Endothelial cell of umbilical vein (primary cell): ENCODE measurements around the gene TIMM17B. TPM values are rescaled to one million over a fixed set of nuclear protein-coding genes. Genes with fewer than 3 reads are reported as not detected.

Experiments used
- BruUV-seq: library from RNA; stranded (reverse); fragments of 400-500 nt; replicated peaks from 2 replicates; lab custom pipeline; 2021; lab: Mats Ljungman, UMichigan
- CTCF ChIA-PET: fragments of 300-600, 350-600 bp; sonication (Branson Sonifier 250); formaldehyde crosslinking; loops from one replicate; lab custom pipeline; 2021; ENCODE audit warnings: antibody characterized with exemption, inconsistent platforms; lab: Charles Lee
- POLR2A ChIA-PET: fragments of 300-600, 350-600 bp; sonication (Branson Sonifier 250); formaldehyde crosslinking; loops from one replicate; lab custom pipeline; 2021; ENCODE audit warnings: antibody characterized with exemption, inconsistent platforms; lab: Charles Lee
- DNase-seq: peaks from one replicate; pipeline ENCODE4 v3.0.0-alpha.2; 2011; ENCODE audit warnings: low read depth, low spot score
- FAIRE-seq: peaks from 2 replicates; lab custom pipeline; 2011; peaks lifted over from hg19 to GRCh38; lab: Jason Lieb, UNC
- H2AFZ ChIP-seq: 2 replicates; pipeline ENCODE4 v1.6.0; 2012; ENCODE audit warnings: low read depth, low read length, control low read depth, inconsistent platforms
- H3K27ac ChIP-seq: 2 replicates; pipeline ENCODE4 v1.5.1; 2011; ENCODE audit warnings: low read depth, mild to moderate bottlenecking, control low read depth, low read length, moderate library complexity; ENCODE audit not compliant: insufficient read depth
- H3K27me3 ChIP-seq, 2 experiments: 2 replicates each; pipeline versions ENCODE4 v1.6.0 to v1.6.1; 2011; ENCODE audit warnings: low read length in 2 of 2, mixed read lengths in 1 of 2; ENCODE audit not compliant: control insufficient read depth in 2 of 2, insufficient read depth in 2 of 2
- H3K36me3 ChIP-seq, 2 experiments: 2 replicates in 1 of 2; 3 replicates in 1 of 2; pipeline ENCODE4 v1.5.1; 2011; ENCODE audit warnings: low read length in 2 of 2, mild to moderate bottlenecking in 1 of 2, moderate library complexity in 1 of 2; ENCODE audit not compliant: control insufficient read depth in 2 of 2, insufficient read depth in 2 of 2; ENCODE audit errors: extremely low read depth in 1 of 2
- H3K4me1 ChIP-seq: 3 replicates; pipeline ENCODE4 v1.5.1; 2011; ENCODE audit warnings: mild to moderate bottlenecking, low read length; ENCODE audit not compliant: control insufficient read depth, insufficient read depth; ENCODE audit errors: extremely low read depth
- H3K4me2 ChIP-seq: 2 replicates; pipeline ENCODE4 v1.6.1; 2011; ENCODE audit warnings: low read length, control low read depth, mixed read lengths; ENCODE audit not compliant: insufficient read depth
- H3K4me3 ChIP-seq, 3 experiments: fragments of 200-600 bp in 1 of 3; sonication (generic), shearing (Covaris generic) in 1 of 3; replicated peaks in 1 of 3; 2 replicates each; pipeline ENCODE4 v1.5.1; 2011 to 2016; ENCODE audit warnings: control low read depth in 3 of 3, low read length in 3 of 3, mild to moderate bottlenecking in 2 of 3, inconsistent platforms in 1 of 3, low read depth in 1 of 3, moderate library complexity in 1 of 3; ENCODE audit not compliant: insufficient read depth in 1 of 3
- H3K79me2 ChIP-seq: 2 replicates; pipeline ENCODE4 v1.6.0; 2012; ENCODE audit warnings: low read length, inconsistent platforms; ENCODE audit not compliant: control insufficient read depth, insufficient read depth
- H3K9ac ChIP-seq: replicated peaks from 2 replicates; pipeline ENCODE3; 2011; ENCODE audit warnings: low read length, control low read depth; ENCODE audit not compliant: insufficient read depth; ENCODE audit errors: extremely low read depth
- H3K9me1 ChIP-seq: replicated peaks from 3 replicates; pipeline ENCODE4 v1.6.0; 2011; ENCODE audit warnings: mild to moderate bottlenecking, low read length; ENCODE audit not compliant: control insufficient read depth, insufficient read depth; ENCODE audit errors: extremely low read depth
- H3K9me3 ChIP-seq: replicated peaks from 2 replicates; pipeline ENCODE4 v1.5.1; 2012; ENCODE audit warnings: low read length, inconsistent platforms; ENCODE audit not compliant: control insufficient read depth, insufficient read depth
- H4K20me1 ChIP-seq: replicated peaks from 2 replicates; pipeline ENCODE3; 2011; ENCODE audit warnings: mild to moderate bottlenecking, low read length; ENCODE audit not compliant: control insufficient read depth, insufficient read depth; ENCODE audit errors: extremely low read depth
- EZH2 ChIP-seq: IDR thresholded peaks from 2 replicates; pipeline ENCODE4 v1.6.1; 2012; ENCODE audit warnings: borderline replicate concordance, low read depth, mild to moderate bottlenecking, moderate library complexity, low read length, inconsistent platforms; ENCODE audit not compliant: severe bottlenecking
- FOS ChIP-seq: IDR thresholded peaks from 2 replicates; pipeline ENCODE4 v1.6.1; 2011; ENCODE audit warnings: mild to moderate bottlenecking, low read length, moderate library complexity, borderline replicate concordance; ENCODE audit not compliant: insufficient read depth
- GATA2 ChIP-seq: IDR thresholded peaks from 2 replicates; pipeline ENCODE4 v1.7.0; 2011; ENCODE audit warnings: low read depth, mild to moderate bottlenecking, moderate library complexity, mixed read lengths, low read length; ENCODE audit not compliant: insufficient read length, insufficient read depth
- JUN ChIP-seq: IDR thresholded peaks from 2 replicates; pipeline ENCODE4 v1.6.1; 2011; ENCODE audit warnings: borderline replicate concordance, low read depth; ENCODE audit not compliant: insufficient read length, insufficient read depth
- MYC ChIP-seq: IDR thresholded peaks from one replicate; pipeline ENCODE4 v1.6.1; 2011; ENCODE audit warnings: mild to moderate bottlenecking, low read depth, low read length
- POLR2A ChIP-seq: IDR thresholded peaks from 2 replicates; pipeline ENCODE4 v1.6.1; 2012; ENCODE audit warnings: low read depth, mild to moderate bottlenecking, control low read depth, low read length
- POLR2AphosphoS5 ChIP-seq: IDR thresholded peaks from 2 replicates; pipeline ENCODE4 v1.6.1; 2012; ENCODE audit warnings: low read depth, mild to moderate bottlenecking, control low read depth, low read length, moderate library complexity; ENCODE audit not compliant: insufficient read depth
- dilution Hi-C: fragments of 300-500 bp; cut with MboI; formaldehyde crosslinking; loops from one replicate; pipeline ENCODE4 v1.15.0; 2019; ENCODE audit warnings: low sequenced_read_pairs; ENCODE audit not compliant: extremely low pct_ligation_motif_present
- intact Hi-C: fragments of 100-400 bp; cut with micrococcal nuclease; formaldehyde crosslinking; loops from one replicate; pipeline ENCODE4 v1.10.0; 2022
- polyA plus RNA-seq, 4 experiments: library from polyadenylated mRNA; depleted of rRNA in 3 of 4; stranded (reverse) in 3 of 4; unstranded in 1 of 4; fragments of >200 nt; gene quantifications; 2 replicates each; pipeline versions ENCODE4 v1.2.1 to v1.2.3, GENCODE V29; 2011 to 2012; ENCODE audit warnings: missing spikeins in 1 of 4
- total RNA-seq: library from RNA; stranded (reverse); gene quantifications from 2 replicates; pipeline ENCODE4 v1.2.3, GENCODE V29; 2021
- TF ChIP-seq, protein P1 (sequence below), 2 donors: IDR thresholded peaks; 1 replicate in 1 of 2; 2 replicates in 1 of 2; pipeline ENCODE4 v1.5.1; 2011; ENCODE audit warnings: low read length in 2 of 2, mild to moderate bottlenecking in 2 of 2, moderate library complexity in 2 of 2, control low read depth in 1 of 2, inconsistent platforms in 1 of 2, low read depth in 1 of 2; ENCODE audit not compliant: insufficient read depth in 1 of 2; ENCODE audit errors: extremely low read depth in 1 of 2
- TF ChIP-seq, protein P2 (sequence below): IDR thresholded peaks from 2 replicates; pipeline ENCODE4 v1.6.1; 2011; ENCODE audit not compliant: insufficient read depth, insufficient read length

The TIMM17B gene
- total and polyA plus RNA-seq, 2 donors (not counting 3 experiments of a cell fraction or from before 2014, with no cell fraction given), result 36.0 to 73.1 TPM

DNA sequence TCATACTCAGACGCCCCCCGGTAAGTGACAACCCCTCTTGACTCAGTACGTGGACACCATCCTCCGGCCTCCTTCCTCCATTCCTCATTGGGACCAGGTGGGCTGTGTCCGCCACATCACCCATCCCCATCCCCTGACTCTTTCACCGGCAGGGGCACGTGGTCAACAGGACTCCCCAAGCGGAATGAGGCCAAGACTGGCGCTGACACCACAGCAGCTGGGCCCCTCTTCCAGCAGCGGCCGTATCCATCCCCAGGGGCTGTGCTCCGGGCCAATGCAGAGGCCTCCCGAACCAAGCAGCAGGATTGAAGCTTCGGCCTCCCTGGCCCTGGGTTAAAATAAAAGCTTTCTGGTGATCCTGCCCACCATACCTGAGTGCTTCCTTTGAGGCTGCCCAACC, 5.2 kb upstream of the TIMM17B start:
- Histone ChIP-seq H3K9ac (no peak overlapping the region), H3K27ac (no peak overlapping the region), H4K20me1 (no peaks in the 10 kb centered on the region), H3K4me1 (peaks cover 3% of the 10 kb centered on the region), H3K9me1 (no peaks in the 10 kb centered on the region), H3K36me3 (peaks cover 0 to 10% of the 10 kb centered on the region in 2 experiments), H2AFZ (no peak overlapping the region), H3K4me3 (no peak overlapping the region), H3K79me2 (peaks cover 10% of the 10 kb centered on the region), H3K27me3 (no peaks in the 10 kb centered on the region), H3K9me3 (no peaks in the 10 kb centered on the region), H3K4me2 (no peak overlapping the region)
- FAIRE-seq, result no peak
- POLR2A ChIA-PET, result no interaction called here
- TF ChIP-seq MYC, result no peak
- no peak for TF ChIP-seq FOS
- TF ChIP-seq JUN, result no peak
- TF ChIP-seq POLR2AphosphoS5, result no peak
- DNase-seq, result no peak
- no TSS peak for BruUV-seq
- CTCF ChIA-PET, result interaction anchor here (1.2 kb wide), 1 partner anchor 254 kb away, joined by 3 read pairs; no protein-coding TSS in a partner anchor
- dilution Hi-C loops, result no loop called here
- intact Hi-C loops, result no loop called here

DNA sequence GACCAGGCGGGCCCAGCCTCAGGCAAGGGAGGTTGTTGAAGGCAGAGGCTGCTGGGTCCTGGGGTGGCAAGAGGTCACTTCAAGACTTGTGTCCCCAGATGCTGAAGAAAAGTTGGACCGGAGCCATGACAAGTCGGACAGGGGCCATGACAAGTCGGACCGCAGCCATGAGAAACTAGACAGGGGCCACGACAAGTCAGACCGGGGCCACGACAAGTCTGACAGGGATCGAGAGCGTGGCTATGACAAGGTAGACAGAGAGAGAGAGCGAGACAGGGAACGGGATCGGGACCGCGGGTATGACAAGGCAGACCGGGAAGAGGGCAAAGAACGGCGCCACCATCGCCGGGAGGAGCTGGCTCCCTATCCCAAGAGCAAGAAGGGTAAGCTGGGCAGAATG, 4.6 kb upstream of the TIMM17B start:
- no peaks in the 10 kb centered on the region for H4K20me1 ChIP-seq
- DNase-seq, result no peak
- no peak overlapping the region for H3K4me3 ChIP-seq
- no peak overlapping the region for H3K4me2 ChIP-seq
- ChIA-PET CTCF (interaction anchor here (1.5 kb wide), 1 partner anchor 11 kb away, joined by 3 read pairs; no protein-coding TSS in a partner anchor), POLR2A (no interaction called here)
- H3K79me2 ChIP-seq, result peaks cover 10% of the 10 kb centered on the region
- no peak overlapping the region for H3K9ac ChIP-seq
- H3K36me3 ChIP-seq, result peaks cover 0 to 10% of the 10 kb centered on the region in 2 experiments
- no peak overlapping the region for H2AFZ ChIP-seq
- intact Hi-C loops (no loop called here), dilution Hi-C loops (no loop called here)
- no peaks in the 10 kb centered on the region for H3K9me3 ChIP-seq
- no peak for FAIRE-seq
- H3K27me3 ChIP-seq, result no peaks in the 10 kb centered on the region
- BruUV-seq, result no TSS peak
- peaks cover 3% of the 10 kb centered on the region for H3K4me1 ChIP-seq
- no peaks in the 10 kb centered on the region for H3K9me1 ChIP-seq
- TF ChIP-seq, protein P1, sequence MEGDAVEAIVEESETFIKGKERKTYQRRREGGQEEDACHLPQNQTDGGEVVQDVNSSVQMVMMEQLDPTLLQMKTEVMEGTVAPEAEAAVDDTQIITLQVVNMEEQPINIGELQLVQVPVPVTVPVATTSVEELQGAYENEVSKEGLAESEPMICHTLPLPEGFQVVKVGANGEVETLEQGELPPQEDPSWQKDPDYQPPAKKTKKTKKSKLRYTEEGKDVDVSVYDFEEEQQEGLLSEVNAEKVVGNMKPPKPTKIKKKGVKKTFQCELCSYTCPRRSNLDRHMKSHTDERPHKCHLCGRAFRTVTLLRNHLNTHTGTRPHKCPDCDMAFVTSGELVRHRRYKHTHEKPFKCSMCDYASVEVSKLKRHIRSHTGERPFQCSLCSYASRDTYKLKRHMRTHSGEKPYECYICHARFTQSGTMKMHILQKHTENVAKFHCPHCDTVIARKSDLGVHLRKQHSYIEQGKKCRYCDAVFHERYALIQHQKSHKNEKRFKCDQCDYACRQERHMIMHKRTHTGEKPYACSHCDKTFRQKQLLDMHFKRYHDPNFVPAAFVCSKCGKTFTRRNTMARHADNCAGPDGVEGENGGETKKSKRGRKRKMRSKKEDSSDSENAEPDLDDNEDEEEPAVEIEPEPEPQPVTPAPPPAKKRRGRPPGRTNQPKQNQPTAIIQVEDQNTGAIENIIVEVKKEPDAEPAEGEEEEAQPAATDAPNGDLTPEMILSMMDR (IDR thresholded peaks at IDR 0.05; ENCODE audit: extremely low read depth in 1 of 2, insufficient read depth in 1 of 2, low read depth in 1 of 2, low read length in 2 of 2), result no peak
- TF ChIP-seq MYC (no peak), POLR2A (no peak), JUN (no peak), GATA2 (no peak), EZH2 (no peak), FOS (no peak), POLR2AphosphoS5 (no peak)
- TF ChIP-seq, protein P2, sequence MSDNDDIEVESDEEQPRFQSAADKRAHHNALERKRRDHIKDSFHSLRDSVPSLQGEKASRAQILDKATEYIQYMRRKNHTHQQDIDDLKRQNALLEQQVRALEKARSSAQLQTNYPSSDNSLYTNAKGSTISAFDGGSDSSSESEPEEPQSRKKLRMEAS, result no peak
- no peak overlapping the region for H3K27ac ChIP-seq
